GM12872 (cell line): Measurements from ENCODE around the gene MRPL20.

Source experiments
- TF ChIP-seq, protein P1 (sequence below): IDR thresholded peaks from 3 replicates; pipeline ENCODE4 v1.5.1; 2011; ENCODE audit warnings: low read depth, mild to moderate bottlenecking, low read length, moderate library complexity; ENCODE audit not compliant: insufficient read depth

Gene MRPL20

GRCh38 chr1:1406821-1407635, at the start of gene MRPL20:
Gene MRPL20, minus strand, starts transcription at chr1:1407293. Its CDS starts 76 bp downstream, at chr1:1407217.
- TF ChIP-seq, protein P1, sequence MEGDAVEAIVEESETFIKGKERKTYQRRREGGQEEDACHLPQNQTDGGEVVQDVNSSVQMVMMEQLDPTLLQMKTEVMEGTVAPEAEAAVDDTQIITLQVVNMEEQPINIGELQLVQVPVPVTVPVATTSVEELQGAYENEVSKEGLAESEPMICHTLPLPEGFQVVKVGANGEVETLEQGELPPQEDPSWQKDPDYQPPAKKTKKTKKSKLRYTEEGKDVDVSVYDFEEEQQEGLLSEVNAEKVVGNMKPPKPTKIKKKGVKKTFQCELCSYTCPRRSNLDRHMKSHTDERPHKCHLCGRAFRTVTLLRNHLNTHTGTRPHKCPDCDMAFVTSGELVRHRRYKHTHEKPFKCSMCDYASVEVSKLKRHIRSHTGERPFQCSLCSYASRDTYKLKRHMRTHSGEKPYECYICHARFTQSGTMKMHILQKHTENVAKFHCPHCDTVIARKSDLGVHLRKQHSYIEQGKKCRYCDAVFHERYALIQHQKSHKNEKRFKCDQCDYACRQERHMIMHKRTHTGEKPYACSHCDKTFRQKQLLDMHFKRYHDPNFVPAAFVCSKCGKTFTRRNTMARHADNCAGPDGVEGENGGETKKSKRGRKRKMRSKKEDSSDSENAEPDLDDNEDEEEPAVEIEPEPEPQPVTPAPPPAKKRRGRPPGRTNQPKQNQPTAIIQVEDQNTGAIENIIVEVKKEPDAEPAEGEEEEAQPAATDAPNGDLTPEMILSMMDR = no peak

GRCh38 chr1:1455366-1455884, 48.3 kb upstream of the MRPL20 start:
- TF ChIP-seq, protein P1 = no peak

- TF ChIP-seq, protein P1 = no peak
These were observed 45.8 kb upstream of the MRPL20 start for GRCh38 chr1:1452882-1453281.

DNA sequence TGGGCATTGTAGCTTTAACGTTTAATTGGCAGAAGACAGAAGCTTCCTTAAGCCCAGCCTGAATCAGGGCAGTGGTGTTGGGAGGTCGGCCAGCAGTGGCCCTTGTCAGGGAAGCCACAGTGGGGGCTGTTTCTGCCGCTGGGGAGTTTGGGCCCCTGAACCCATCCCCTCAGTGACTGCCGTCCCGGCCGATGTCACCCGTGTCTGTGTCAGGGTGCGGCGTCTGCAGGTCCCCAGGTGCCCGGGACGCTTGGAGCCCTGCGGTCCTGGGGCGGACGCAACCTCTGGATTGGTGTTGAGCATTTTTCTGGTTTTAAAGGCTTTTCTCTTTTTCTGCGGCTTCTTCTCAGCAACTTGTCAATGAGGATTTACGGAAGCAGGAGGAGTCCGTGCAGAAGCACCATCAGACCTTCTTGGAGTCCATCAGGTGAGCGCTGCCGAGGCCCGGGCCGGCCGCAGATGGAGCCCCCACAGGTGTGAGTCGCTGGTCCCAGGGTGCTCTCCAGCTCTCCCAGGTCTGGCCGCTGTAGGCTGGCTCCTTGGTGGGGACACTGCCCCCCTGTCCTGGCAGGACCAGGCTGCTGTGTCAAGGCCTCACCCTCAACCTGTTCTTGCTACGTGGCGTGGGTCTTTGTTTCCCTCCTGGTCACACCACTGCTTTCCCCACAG, 44.7 kb upstream of the MRPL20 start:
- TF ChIP-seq, protein P1 = no peak

GRCh38 chr1:1449099-1449739, 42.1 kb upstream of the MRPL20 start, which contains the start of gene ATAD3C:
Gene ATAD3C, plus strand, starts transcription at chr1:1449689. Its CDS starts 995 bp downstream, at chr1:1450684.
- TF ChIP-seq, protein P1 = no peak

GRCh38 chr1:1442069-1442770, 35.1 kb upstream of the MRPL20 start:
- TF ChIP-seq, protein P1 = no peak
